Measurements from ENCODE around the gene SH3BP2.

SH3BP2 gene

GRCh38 chr4:2803624-2804448, 11.0 kb downstream of the SH3BP2 start:
- peak; percentile 79 for DNase-seq (ENCODE audit: low spot score)

DNA sequence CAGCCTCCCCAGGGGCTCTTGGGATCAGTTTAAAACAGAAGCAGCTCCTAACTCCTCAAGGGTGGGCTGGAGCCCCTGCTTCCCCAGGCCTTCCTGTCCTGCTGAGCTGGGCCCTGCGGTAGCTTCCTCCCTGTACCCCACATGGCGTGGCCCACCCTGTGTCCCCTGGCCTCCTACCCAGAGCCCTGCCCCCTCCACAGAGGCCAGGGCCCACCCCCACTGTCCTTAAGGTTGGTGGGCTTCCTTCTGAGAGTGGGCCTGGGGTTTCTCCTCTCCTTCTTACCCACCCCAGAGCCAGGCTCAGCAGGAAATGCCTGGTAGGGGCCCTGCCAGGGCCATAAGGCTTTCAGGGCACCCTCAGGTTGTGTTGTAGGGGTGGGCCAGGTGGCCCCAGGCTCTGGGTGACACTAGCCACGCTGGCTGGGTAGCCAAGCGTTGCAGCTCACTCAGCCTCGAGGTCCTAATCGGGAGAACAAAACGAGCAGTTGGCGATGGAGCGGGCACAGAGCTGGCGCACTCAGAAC, 11.6 kb downstream of the SH3BP2 start:
- DNase-seq (ENCODE audit: low spot score) = no peak

DNA sequence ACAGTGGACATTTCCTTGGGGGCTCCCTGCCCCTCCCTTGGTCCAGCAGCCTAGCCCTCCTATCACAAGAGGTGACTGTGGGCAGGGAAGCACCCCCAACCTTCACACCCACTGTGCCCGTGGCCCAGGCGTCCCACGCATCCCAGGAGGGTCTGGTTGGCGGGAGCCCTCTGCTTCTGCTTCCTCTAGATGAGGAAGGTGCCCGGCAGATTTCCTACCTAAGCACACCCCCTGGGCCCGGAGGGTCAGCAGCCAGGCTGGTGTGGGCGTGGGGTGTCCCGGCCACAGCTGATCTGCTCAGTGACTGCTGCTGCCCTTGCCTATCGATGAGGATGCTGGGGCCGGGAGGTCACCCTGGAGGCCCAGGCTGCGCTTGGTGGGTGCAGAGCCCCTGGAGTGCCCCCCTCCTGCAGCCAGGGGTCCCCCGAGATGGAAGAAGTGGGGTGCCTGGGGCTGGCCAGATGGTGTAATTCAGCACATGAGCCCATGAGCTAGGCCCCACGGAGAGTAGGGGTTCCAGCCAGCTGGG, 12.2 kb downstream of the SH3BP2 start:
- DNase-seq (ENCODE audit: low spot score) = no peak

DNA sequence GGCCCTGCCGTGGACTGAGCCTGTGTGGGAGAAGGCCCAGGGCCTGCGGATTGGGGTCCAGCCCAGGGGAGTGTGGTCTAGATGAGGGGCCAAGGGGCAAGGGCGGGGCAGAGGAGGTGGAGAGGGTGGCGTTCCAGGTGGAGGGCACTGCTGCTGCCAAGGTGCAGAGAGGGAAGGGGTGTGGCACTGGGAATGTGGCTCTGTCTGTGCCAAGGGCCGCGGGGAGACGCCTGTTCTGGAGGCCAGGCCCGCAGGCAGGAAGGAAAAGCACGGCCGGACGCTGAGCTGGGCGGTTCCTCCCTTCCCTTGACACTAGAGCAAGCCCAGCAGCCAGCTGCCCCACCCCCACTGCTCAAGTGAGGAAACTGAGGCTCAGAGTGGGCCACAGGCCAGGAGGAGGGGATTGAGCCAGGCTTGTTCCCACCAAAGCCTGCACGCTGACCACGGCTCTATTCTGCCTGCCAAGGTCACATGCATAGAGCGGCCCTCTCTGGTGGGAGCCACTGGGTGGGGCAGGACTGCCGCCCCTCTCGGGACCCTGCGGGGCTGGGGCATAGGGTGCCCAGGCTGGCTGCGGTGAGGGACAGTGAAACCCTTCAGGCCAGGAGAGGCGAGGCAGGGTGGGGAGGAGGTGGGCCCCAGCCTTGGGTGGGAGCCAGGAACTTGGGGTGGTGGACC, 13.0 kb downstream of the SH3BP2 start:
- peak; percentile 40 for DNase-seq (ENCODE audit: low spot score)

- DNase-seq (ENCODE audit: low spot score) = no peak
Measured at GRCh38 chr4:2806390-2807355, 13.8 kb downstream of the SH3BP2 start.

DNA sequence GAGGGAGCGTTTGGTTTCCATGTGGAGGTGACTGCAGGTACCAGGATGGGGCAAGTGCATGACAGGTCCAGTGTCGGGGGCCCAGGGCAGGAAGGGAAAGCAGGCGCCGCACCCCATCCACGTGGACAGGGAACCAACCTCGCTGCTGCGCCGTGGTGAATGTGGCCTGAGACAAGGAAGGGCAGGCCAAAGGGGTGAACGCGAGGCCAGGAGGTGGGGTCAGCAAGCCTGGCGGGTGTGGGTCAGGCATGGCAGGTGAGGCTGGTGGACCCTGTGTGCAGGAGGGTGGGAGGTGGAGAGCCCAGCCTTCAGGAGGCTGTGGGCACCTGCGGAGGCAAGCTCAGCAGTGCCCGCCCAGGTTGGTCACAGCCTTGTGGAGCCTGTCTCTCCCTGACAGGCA, 14.7 kb downstream of the SH3BP2 start:
- DNase-seq (ENCODE audit: low spot score) = no peak

- DNase-seq (ENCODE audit: low spot score) = no peak
Measured at GRCh38 chr4:2808001-2808400, 15.1 kb downstream of the SH3BP2 start.

GRCh38 chr4:2809610-2810180, 16.8 kb downstream of the SH3BP2 start:
- no peak for DNase-seq (ENCODE audit: low spot score)

GRCh38 chr4:2810388-2810787, 17.5 kb downstream of the SH3BP2 start:
- no peak for DNase-seq (ENCODE audit: low spot score)

- DNase-seq (ENCODE audit: low spot score) = peak; percentile 93
Measured at GRCh38 chr4:2811830-2812611, 19.1 kb downstream of the SH3BP2 start.

- no peak for DNase-seq (ENCODE audit: low spot score)
Measured at GRCh38 chr4:2812612-2813354, 19.9 kb downstream of the SH3BP2 start.

DNA sequence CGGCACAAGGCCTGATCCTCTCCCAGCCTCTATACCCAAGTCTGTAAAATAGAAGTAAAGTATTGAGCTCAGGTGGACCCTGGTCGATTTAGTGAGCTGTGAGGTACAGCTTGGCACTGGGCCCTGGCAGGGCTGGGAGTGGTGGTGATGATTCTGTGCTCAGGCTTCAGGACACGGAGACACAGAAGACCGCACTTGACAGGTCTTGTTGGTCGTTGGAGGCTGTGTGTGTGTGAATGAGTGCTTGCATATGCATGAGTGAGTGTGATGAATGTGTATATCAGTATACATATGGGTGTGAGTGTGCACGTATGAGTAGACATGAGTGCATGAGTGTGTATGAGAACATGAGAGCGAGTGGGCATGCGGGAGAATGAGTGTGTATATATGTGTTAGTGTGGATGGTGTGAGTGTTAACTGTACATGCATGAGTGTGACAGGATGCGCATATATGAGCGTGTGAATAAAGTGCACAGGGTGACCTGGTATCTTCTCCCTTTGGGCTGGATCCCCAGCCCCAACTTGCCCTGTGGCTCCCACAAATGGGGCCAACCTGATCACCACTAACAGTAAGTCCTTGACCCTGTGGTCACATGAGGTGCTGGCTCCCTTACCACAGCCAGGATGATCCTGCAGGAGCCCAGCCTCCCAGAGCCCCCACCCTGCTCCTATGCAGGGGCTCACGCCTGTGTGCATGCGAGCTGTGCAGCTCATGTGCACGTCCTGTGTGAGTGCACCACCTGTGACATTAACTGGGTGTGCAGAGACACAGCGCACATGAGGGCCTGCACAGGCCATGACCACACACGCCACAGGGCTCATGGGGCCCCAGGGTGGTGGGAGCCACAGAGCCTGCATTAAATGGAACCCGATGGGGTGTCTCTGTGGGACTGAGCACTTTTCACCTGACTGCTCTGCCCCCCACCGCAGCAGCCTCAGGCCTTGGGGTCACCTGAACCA, 20.8 kb downstream of the SH3BP2 start:
- DNase-seq (ENCODE audit: low spot score) = peak; percentile 36

DNA sequence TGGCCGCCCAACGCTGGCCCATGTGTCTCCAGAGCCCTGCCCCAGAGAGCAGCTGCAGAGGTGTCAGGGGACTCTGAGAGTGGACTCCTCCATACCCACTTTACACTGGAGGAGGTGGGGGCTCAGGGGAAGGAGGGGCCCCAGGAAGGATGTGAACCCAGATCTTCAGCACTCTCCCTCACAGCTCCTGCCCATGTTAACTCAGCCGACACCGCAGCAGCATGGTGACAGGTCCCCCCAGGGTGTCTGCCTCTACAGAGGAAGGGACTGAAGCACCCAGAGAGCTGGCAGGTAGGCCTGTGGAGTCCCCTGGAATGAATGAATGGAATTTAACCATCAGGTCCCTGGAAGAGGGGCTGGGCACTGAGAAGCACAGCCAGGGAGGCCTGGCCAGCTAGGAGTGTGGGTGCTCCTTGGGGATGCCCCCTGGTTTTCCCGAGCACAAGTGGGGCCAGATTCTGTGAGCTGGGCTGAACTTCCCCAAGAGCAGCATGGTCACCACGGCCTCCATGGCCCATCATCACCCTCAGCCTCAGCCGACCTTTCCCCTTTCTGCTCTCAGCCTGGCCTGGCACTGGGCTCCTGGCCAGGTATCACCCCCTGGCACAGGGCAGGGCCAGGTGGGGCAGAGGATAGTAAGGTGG, 21.9 kb downstream of the SH3BP2 start:
- no peak for DNase-seq (ENCODE audit: low spot score)

GRCh38 chr4:2816401-2816954, 23.6 kb downstream of the SH3BP2 start:
- DNase-seq (ENCODE audit: low spot score) = no peak

DNA sequence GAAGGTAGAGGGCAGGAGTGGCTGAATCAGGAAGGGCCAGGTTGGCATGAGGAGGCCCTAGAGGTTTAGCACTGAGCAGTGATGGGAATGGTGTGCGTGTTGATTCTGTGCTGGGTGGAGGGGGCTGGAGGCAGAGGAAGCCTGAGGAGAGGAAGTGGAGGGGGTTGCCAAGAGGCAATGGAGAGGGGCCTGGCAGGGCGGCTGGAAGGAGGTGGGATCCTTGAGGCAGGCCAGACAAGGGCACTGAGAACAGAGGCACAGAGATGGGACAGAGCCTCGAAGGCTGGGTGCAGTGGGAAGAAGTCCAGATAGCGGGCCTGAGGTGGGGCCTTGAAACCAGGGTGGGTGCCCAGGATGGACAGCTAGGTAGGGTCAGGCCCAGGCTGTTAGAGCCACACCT, 24.3 kb downstream of the SH3BP2 start:
- no peak for DNase-seq (ENCODE audit: low spot score)

GRCh38 chr4:2817701-2818350, 24.9 kb downstream of the SH3BP2 start:
- DNase-seq (ENCODE audit: low spot score) = peak; percentile 44

- DNase-seq (ENCODE audit: low spot score) = no peak
Measured at GRCh38 chr4:2818351-2818939, 25.6 kb downstream of the SH3BP2 start.
